HG03025 (cell line): ENCODE data around the gene RNF217.
A peak's percentile ranks its signal among the peaks of the same experiment; 100 is the strongest.

Source experiments
- ATAC-seq: cut with Tn5 transposase; IDR thresholded peaks from one replicate; pipeline ENCODE4 v1.9.1; 2021; ENCODE audit warnings: mild to moderate bottlenecking, moderate library complexity; ENCODE audit not compliant: unreplicated experiment, low FRiP score

RNF217 gene

GRCh38 chr6:125088963-125089362 lies 126.7 kb downstream of the RNF217 start:
- ATAC-seq = no peak

GRCh38 chr6:125094563-125094962 lies 132.3 kb downstream of the RNF217 start:
- no peak for ATAC-seq

- no peak for ATAC-seq
These were observed 133.5 kb downstream of the RNF217 start for GRCh38 chr6:125095580-125096301.

GRCh38 chr6:125097186-125097585 lies 134.9 kb downstream of the RNF217 start:
- ATAC-seq = no peak

GRCh38 chr6:125098253-125098652 lies 136.0 kb downstream of the RNF217 start:
- no peak for ATAC-seq

GRCh38 chr6:125099211-125100073 lies 137.2 kb downstream of the RNF217 start:
- no peak for ATAC-seq

- no peak for ATAC-seq
These were observed 137.9 kb downstream of the RNF217 start for GRCh38 chr6:125100074-125100652.

- no peak for ATAC-seq
These were observed 138.9 kb downstream of the RNF217 start for GRCh38 chr6:125101128-125101527.

GRCh38 chr6:125101631-125102030 lies 139.4 kb downstream of the RNF217 start:
- ATAC-seq = no peak

GRCh38 chr6:125102411-125102810 lies 140.2 kb downstream of the RNF217 start:
- no peak for ATAC-seq

- ATAC-seq = no peak
These were observed 140.7 kb downstream of the RNF217 start for GRCh38 chr6:125102891-125103290.

- no peak for ATAC-seq
These were observed 142.2 kb downstream of the RNF217 start for GRCh38 chr6:125104425-125104824.

- ATAC-seq = no peak
These were observed 144.8 kb downstream of the RNF217 start for GRCh38 chr6:125107048-125107447.

- no peak for ATAC-seq
These were observed 145.7 kb downstream of the RNF217 start for GRCh38 chr6:125107896-125108295.

GRCh38 chr6:125110056-125110455 lies 147.8 kb downstream of the RNF217 start:
- no peak for ATAC-seq

GRCh38 chr6:125111219-125111983 lies 149.2 kb downstream of the RNF217 start:
- ATAC-seq = no peak

GRCh38 chr6:125112934-125113333 lies 150.7 kb downstream of the RNF217 start:
- no peak for ATAC-seq

GRCh38 chr6:125114248-125114858 lies 152.1 kb downstream of the RNF217 start:
- peak; percentile 53 for ATAC-seq

- ATAC-seq = no peak
These were observed 153.9 kb downstream of the RNF217 start for GRCh38 chr6:125116170-125116569.

- no peak for ATAC-seq
These were observed 154.5 kb downstream of the RNF217 start for GRCh38 chr6:125116710-125117109.
